Femur (tissue), 1 donor: Measurements from ENCODE around the gene ALDH1A3.

Experiments used
- DNase-seq: peaks from one replicate; pipeline ENCODE4 v3.0.0-alpha.2; 2017

The ALDH1A3 gene

GRCh38 chr15:100902436-100903167 lies 23.0 kb downstream of the ALDH1A3 start:
- peak; percentile 94 for DNase-seq

- DNase-seq, result no peak
Measured at GRCh38 chr15:100903168-100903554, 23.5 kb downstream of the ALDH1A3 start.

- DNase-seq, result no peak
Measured at GRCh38 chr15:100905850-100906249, 26.2 kb downstream of the ALDH1A3 start.

GRCh38 chr15:100908466-100908865 lies 28.8 kb downstream of the ALDH1A3 start:
- DNase-seq, result no peak

GRCh38 chr15:100909565-100909964 lies 29.9 kb downstream of the ALDH1A3 start:
- no peak for DNase-seq

- no peak for DNase-seq
Measured at GRCh38 chr15:100909989-100910955, 30.6 kb downstream of the ALDH1A3 start.

GRCh38 chr15:100911086-100911485 lies 31.5 kb downstream of the ALDH1A3 start:
- DNase-seq, result no peak

- DNase-seq, result no peak
Measured at GRCh38 chr15:100913961-100914360, 34.3 kb downstream of the ALDH1A3 start.

GRCh38 chr15:100914876-100915275 lies 35.2 kb downstream of the ALDH1A3 start:
- DNase-seq, result no peak

- DNase-seq, result peak; percentile 83
Measured at GRCh38 chr15:100918034-100918689, 38.5 kb downstream of the ALDH1A3 start.

- peak; percentile 54 for DNase-seq
Measured at GRCh38 chr15:100918690-100919480, 39.3 kb downstream of the ALDH1A3 start, which contains the start of gene LRRK1. TSS of gene LRRK1 (plus strand) at chr15:100919357. CDS start at chr15:100924633, 5,276 bp downstream.

GRCh38 chr15:100919481-100920405 lies 40.1 kb downstream of the ALDH1A3 start:
- DNase-seq, result peak; percentile 58

GRCh38 chr15:100920516-100921135 lies 41.0 kb downstream of the ALDH1A3 start:
- DNase-seq, result no peak

- DNase-seq, result peak; percentile 29
Measured at GRCh38 chr15:100922192-100923040, 42.8 kb downstream of the ALDH1A3 start.

GRCh38 chr15:100923076-100923475 lies 43.4 kb downstream of the ALDH1A3 start:
- DNase-seq, result no peak

- no peak for DNase-seq
Measured at GRCh38 chr15:100923902-100924301, 44.3 kb downstream of the ALDH1A3 start.

- DNase-seq, result no peak
Measured at GRCh38 chr15:100924436-100924835, 44.8 kb downstream of the ALDH1A3 start.

GRCh38 chr15:100925480-100925879 lies 45.8 kb downstream of the ALDH1A3 start:
- no peak for DNase-seq

- DNase-seq, result no peak
Measured at GRCh38 chr15:100926258-100926657, 46.6 kb downstream of the ALDH1A3 start.
